Fibroblast of the aortic adventitia (primary cell): ENCODE results near the gene HOXC5. TPM values are rescaled to one million over a fixed set of nuclear protein-coding genes. Genes with fewer than 3 reads are reported as not detected.
A peak's percentile ranks its signal among the peaks of the same experiment; 100 is the strongest.

Experiments used
- DNase-seq: peaks from one replicate; pipeline ENCODE4 v3.0.0-alpha.2; 2010; ENCODE audit warnings: low read depth
- H3K4me3 ChIP-seq: 2 replicates; pipeline ENCODE4 v1.5.1; 2011; ENCODE audit warnings: low read depth, mild to moderate bottlenecking, control low read depth, low read length, moderate library complexity
- total RNA-seq: library from RNA; depleted of rRNA; stranded (reverse); fragments of >200 nt; gene quantifications from 2 replicates; pipeline ENCODE4 v1.2.3, GENCODE V29; 2012; ENCODE audit warnings: low replicate concordance
- TF ChIP-seq, protein P1 (sequence below): IDR thresholded peaks from 2 replicates; pipeline ENCODE4 v1.5.1; 2011; ENCODE audit warnings: mild to moderate bottlenecking, low read length, control low read depth, inconsistent platforms; ENCODE audit not compliant: insufficient read depth

Gene HOXC5
- total RNA-seq, 1 donor = 0.18 TPM

DNA sequence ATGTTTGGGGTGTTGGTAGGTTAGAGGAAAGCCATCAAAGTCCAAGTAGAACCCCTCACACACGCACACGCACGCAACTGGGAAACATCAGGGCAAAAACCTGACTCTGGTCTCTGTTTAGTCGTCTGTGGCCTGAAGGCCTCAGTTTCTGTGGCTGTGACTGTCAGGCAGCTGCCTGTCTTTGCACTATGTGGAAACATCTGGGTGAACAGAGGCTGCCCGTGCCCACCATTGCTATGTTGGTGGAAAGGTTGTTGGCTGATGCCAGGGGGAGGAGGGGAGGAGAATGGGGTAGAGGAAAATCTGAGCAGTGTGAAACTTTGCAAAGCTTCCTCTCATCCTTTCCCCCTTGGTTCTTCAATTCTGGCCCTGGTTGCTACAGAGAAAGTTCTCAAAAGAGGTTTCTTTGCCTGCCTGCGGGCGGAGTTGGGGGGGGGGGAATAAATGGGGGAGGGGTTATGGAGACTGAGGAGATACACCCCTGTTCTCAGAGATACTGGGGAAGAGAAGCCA lies 40.4 kb upstream of the HOXC5 start:
- TF ChIP-seq, protein P1, sequence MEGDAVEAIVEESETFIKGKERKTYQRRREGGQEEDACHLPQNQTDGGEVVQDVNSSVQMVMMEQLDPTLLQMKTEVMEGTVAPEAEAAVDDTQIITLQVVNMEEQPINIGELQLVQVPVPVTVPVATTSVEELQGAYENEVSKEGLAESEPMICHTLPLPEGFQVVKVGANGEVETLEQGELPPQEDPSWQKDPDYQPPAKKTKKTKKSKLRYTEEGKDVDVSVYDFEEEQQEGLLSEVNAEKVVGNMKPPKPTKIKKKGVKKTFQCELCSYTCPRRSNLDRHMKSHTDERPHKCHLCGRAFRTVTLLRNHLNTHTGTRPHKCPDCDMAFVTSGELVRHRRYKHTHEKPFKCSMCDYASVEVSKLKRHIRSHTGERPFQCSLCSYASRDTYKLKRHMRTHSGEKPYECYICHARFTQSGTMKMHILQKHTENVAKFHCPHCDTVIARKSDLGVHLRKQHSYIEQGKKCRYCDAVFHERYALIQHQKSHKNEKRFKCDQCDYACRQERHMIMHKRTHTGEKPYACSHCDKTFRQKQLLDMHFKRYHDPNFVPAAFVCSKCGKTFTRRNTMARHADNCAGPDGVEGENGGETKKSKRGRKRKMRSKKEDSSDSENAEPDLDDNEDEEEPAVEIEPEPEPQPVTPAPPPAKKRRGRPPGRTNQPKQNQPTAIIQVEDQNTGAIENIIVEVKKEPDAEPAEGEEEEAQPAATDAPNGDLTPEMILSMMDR = no peak
- H3K4me3 ChIP-seq = no peak overlapping the region
- DNase-seq = no peak

DNA sequence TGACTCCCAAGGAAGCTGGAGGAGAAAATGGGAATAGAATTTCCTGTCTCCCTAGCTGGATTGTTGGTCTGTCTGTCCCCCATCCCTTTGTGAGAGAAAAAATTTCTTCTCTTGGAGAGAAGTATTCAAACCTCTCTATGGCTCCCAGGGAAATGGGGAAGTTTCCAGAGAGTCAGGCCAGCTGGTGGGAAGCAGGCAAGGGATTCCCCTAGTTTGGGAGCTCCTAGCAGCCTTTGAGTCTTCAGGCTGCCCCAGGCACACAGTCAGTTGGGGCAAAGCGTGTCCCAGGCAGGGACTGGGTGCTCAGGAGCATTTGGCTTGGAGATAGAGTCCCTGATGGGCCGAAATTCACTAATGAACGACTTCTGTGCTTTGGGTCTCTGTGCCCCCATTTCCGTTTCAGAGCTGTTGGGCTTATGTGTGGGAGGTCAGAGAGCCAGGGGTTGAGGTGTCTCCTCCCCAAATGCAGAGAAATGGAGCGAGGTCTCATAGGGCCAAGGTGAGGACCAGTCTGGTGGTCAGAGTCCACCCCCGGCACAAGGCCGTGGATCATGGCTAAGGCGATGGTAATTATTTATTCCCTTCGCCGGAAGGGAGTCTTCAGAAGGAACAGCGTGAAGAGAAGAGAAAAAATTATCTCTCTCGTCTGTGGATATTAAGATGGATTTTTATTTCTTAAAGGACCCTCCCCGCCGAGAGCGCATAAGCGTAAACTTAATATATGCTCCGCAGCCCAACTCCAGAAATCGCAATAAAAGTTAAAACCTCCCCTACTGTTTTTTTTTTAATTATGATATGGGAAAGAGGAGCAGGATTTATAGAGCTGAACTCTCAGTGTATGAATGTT lies 39.5 kb upstream of the HOXC5 start:
- H3K4me3 ChIP-seq = no peak overlapping the region

DNA sequence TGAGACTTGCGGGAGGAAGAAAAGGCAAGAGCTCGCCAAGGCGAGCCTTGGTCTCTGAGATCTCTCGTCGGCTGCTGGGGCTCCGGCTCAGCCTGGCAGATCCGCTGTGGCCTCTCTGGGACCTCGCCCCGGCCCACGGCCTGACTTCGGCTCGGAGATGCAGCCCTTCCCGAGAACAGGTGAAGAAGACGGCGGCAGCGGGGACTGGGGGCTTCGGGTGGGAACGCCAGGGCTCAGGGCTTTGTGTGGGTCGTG lies 38.9 kb upstream of the HOXC5 start:
- TF ChIP-seq, protein P1 = no peak
- DNase-seq = no peak
- no peak overlapping the region for H3K4me3 ChIP-seq

More for the DNA sequence above, 39.5 kb upstream of the HOXC5 start:
- TF ChIP-seq, protein P1 = no peak
- no peak for DNase-seq

DNA sequence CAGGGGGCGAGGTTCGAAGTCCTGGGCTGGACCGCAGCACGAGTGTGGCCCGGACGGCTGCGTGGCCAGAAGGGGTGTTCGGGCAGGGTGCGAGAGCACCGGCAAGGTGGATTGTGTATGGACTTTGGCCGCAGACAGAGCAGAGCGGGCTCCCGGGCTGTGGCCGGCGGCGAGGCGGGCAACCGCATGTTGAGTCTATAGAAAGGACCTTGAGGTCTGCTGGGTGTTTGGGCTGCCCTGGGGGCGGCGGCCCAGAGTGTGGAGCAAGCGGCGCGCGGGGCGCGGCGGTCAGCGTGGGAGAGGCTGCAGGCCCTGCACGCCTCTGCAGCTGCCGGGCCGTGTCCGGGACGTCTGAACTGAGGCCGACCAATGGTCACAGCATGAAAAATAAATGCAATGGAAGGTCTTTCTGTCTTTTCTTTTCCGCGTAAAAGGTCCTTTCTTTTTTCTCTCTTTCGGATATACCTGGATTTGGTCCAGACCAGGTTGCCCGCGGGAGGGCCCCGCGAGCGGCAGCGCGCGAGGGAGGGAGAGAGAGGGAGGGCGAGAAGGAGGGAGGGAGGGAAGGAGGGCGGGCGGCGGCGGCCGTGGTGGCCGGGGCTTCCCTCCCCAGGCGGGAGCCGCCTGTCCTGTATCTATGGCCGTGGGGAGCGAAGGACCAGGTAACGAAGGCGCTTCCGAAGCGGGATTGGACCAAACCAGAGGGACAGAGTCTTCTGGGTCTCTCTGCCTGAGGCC lies 38.4 kb upstream of the HOXC5 start:
- H3K4me3 ChIP-seq = no peak overlapping the region
- DNase-seq = no peak
- TF ChIP-seq, protein P1 = no peak

DNA sequence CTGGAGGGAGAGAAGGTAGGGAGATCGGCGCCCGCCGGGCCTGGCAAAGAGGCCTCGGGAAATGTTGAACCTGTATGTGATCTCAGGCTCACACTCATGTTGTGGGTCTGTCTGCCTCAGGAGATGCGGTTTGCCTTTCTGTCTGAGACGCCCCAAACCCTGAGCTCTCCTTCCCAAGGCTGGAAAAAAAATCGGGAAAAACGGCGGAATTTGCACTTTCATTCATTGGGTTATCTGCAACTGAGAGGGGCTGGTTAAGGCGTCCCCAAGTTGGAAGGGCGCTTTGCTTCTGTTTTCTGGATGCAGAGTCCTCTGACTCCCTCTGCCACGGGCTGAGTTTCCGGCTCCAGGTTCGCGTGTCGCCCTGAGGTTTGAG lies 37.9 kb upstream of the HOXC5 start:
- DNase-seq = no peak
- TF ChIP-seq, protein P1 = no peak
- no peak overlapping the region for H3K4me3 ChIP-seq

DNA sequence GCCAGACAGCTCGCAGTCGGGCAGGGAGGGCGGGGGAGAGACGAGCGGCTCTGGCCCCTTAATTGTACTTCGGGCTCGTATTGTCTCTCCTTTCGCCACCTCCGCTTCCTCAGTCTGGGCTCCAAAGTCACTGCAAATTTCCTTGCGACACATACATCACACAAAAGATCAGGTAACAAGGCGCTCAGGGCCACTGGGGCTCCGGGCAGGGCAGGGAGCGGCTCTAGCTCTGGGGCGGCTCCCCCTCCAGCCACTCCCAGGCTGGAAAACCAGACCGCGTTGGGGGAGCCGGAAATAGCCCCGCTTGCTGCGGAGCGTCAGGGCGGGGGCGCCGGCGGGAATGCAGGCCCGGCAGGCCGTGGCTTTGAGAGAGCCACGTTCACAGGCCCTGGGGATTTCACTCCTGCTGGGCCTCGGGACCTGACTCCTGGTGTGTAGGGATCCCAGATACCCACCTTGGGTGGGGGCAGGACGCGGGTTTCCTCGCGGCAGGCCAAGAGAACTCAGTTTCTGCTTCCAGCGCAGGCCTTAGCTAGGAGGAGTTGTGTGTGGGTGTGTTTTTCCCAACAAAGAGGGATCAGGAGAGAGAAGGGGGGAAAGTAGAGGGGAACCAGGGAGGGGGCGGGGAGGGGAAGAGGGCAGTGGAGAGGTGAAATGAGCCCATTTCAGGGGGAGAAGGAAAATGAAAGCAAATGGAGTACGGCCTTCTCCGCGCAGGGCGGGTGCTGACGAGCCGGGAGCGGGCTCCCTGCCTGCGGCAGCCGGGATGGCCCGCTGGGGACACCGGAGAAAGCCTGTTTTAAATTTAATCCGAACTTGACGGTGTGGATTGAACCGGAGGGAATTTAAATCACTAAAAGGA lies 37.2 kb upstream of the HOXC5 start:
- no peak for DNase-seq
- H3K4me3 ChIP-seq = peak overlapping the region; percentile 46
- TF ChIP-seq, protein P1 = no peak
